ENCODE results near the gene BCDIN3D.
"Not testable (repeated sequence)": the region's sequence is repeated elsewhere in the genome, so short reads cannot be mapped to it uniquely, and the experiment has no call there.

Gene BCDIN3D, protein sequence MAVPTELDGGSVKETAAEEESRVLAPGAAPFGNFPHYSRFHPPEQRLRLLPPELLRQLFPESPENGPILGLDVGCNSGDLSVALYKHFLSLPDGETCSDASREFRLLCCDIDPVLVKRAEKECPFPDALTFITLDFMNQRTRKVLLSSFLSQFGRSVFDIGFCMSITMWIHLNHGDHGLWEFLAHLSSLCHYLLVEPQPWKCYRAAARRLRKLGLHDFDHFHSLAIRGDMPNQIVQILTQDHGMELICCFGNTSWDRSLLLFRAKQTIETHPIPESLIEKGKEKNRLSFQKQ

DNA sequence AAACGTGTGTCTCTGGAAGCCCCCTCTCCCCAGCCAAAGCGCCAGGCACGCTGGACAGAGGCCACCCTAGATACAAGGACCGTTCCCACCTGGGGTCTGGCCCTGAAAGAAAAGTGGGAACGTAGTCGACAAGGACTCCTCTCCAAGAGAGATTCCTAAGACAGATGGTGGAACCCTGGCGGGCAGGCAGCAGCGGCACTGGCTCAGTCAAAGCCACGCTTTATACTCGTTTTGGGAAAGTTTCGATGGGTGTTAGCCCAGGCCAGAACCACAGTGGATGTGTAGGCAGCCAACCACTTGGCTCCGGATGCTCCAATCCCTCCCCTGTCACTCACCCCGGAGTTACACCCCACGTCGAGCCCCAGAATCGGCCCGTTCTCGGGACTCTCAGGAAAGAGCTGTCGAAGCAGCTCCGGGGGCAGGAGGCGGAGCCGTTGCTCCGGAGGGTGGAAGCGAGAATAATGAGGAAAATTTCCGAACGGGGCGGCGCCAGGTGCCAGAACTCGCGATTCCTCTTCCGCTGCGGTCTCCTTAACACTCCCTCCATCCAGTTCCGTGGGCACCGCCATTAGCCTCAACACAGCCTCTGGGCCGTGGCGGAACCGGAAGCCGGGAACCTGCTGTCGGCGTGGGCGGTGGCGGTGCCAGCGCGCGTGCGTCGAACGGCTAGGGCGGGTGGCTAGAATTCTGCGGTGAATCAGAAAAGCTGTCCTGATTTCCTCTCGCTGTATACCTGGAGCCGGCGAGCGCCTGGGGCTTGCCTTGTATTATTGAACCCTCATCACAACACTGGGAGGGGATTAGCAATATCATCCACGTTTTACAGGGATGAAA lies at the start of gene BCDIN3D:
Gene BCDIN3D, minus strand, starts transcription at position 588 of the 834 bp plus-strand sequence. Its CDS starts 19 bp downstream, at position 569.
- peak; percentile 95 for DNase-seq

DNA sequence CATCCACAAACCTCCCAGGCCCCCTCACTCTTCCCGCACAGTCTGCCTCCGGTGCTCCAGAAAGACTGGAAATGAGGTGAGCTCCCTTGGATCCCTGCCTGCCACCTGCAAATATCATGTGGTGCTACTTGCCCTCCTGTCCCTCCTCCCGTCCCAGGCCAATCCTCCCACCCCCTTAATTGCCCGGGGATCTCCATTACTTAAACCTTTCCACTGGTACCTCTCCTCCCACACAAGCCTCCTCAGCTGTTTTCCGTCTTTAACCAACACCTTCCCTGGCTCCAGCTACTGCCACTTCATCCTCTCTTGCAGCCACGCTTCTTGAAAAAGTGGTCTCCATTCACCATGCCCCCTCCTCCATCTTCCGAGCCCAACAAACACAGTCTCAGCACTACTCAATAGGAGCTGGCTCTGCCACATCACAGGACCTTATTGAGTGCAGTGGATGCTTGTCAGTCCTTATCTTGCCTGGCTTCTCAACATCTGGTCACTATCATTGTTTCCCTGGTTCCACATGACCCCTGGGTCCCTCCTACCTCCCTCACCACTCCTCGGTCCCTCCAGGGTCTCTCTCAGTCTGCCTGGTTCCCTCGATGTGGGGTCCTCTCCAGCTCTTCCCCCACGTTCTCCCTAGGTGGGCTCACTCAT lies 49.3 kb upstream of the BCDIN3D start:
- no peak for DNase-seq

DNA sequence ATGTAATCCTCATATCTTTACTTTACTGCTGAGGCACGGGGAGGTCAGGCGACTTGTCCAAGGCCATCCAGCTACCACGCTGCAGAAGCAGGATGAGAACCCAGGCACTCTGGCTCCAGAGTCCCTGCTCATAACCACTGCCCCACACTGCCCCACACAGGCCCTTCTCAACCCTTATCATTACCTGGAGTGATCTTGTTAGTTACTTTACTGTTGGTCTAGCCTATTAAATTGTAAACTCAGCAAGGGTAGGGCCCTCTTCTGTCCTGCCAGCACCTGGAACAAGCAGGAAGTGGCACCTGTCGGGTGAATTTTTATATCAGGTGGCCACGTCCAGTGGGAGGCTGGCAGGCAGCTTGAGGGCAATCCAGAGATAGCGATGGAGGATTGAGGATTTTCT lies 48.6 kb upstream of the BCDIN3D start:
- no peak for DNase-seq

DNA sequence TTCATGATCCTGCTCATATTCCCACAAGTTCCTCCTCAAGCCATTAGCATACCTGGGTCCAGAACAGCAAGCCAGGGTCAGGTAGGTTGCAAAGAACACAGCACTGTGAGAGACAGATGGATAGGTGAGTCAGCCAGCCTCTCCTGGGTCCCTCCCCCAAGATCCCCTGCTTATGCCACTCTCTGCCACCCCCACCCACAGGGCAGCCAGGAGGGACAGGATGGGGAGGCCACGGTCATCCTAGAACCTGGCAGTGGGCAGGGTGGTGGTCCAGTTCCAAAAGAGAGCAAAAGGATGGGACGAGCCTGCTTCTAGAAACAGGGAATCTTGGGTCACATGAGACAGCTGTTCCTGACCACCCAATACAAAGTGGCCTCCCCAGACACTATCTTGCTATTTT lies 48.1 kb upstream of the BCDIN3D start:
- DNase-seq = no peak

DNA sequence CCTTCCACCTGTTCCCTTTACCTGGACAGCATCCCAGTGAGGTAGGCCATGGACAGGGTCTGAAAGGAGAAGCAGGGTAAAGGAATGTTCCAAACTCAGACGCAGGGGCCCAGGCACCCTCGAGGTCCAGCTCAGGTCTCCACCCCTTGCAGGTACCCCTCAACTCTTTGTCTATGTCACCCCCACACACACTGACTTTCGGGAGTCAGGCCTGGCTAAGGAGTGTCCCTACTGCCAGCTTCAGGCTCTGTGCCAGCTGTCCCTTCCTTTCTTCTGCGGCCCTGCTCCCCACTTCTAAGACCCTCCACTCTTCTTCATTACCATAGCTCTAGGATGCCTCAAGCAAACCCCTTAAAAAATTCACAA lies 47.2 kb upstream of the BCDIN3D start:
- DNase-seq = no peak

DNA sequence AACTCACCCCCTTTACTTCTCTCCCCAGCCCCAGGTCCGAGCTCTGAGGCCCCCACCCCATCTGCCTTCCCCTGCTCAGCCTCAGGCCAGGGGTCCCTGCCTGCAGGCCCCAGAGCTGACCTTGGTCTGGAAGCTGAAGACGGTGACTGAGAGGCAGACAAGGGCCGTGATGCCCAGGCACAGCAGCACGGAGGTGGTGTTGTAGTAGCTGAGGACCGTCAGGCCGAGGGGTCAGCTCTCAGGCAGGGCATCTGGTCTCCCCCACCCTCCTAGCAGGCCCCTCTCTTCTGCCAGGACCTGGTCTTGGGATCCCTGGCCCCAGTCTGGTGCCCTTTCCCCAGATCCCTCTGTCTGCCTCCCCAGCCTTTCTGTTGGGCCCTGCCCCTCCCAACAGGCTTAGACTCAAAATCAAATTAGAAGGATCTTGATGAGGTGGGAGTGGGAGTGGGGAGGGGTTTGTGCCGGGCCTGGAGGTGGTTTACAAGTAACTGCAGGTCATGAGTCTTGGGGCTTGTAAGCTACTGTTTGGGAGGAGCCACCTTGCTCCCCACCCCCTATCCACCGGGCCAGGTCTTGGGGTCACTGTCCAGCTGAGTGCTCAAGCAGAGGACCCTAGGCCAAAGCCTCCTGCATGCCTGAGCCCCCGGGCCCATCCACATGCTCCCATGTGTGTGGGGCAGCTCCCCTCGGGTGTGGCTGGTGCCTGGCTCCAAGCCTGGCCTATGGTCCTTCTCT lies 46.6 kb upstream of the BCDIN3D start:
- no peak for DNase-seq

DNA sequence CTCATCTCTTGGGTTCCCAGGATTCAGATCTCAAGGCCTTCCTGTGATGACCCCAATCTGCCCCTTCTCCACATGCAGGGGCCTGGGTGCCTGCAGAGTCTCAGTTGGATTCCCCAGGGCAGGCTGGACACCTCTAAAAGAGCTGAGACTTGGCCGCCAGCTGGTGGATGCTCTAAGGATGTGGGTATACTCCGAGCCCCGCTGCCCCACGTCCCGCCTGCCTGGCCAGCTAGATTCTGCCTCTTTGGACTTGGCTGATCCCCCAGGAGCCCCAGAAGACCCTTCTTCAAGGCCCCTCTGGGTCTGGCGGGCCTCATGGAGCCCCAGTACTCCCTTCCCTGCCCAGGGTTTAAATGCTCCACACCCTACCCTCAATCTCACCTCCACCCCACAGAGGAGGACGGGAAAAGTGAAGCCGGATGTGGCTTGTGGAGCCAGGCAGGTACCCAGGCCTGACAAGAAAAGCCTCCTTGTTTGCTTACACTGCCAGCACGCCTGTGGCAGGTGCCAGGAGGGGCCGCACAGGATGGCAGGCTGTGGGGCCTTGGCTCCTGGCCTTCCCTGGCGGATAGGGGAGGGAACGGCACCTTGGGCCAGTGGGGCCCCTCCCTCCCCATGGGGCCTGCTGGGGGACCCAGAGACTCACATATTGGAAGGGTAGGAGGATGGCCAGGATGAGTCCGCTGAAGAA lies 45.7 kb upstream of the BCDIN3D start:
- no peak for DNase-seq

DNA sequence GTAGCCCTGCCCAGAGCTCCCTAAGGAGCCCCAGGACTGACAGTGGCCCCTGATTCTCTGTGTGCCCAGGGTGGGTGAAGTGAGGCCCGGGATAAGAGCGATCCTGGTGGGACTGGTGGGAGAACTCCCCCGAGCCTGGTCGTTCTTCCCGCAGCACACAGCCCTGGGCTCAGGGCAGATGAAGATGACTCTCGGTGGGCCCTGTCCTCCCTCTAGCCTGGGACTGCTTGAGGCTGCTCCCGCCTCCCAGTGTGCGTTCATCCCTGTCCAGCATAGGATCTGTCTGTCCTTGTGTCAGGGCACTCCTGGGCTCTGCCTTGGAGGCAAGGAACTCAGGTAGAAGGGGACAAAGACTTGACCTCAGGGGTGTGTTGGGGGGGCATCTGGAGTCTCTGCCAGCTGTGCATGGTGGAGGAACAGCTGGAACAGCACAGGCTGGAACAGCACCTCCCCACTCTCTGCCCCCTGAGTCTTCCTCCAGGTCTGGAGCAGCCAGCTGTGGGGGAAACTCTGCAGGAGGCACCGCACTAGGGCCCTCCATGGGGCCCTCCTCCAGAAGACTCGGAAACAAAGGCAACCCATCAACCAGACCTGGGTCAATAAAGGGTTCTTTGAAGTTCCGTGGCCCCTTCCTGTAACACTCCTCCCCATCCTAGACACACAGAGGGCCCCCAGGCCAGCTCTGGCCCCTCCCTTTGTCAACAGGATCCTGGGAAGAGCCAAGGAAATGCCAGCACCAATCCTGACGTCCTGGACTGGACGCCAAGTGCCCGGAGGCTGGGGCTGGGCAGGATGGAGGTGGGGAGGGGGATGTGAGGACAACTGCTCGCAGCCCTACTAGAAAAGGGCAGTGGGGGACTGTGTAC lies 44.9 kb upstream of the BCDIN3D start:
- DNase-seq = no peak

DNA sequence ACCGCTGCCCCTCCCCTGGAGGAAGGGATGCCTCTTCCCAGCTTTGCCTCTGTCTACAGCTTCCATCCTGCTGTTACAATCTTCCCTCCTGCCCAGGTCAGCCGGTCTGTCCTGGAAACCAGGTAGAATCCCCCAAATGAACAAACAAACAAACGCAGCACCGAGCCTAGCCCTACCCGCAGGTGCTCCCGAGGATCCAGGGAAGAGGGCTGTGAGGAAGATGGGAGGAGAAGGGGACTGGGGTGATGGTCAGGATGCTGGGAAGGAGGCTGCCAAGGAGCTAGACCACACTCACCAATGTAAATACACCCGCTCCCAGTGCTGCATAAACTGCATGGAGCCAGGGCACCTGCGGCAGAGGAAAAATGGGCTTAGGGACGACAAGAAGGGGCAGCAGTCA lies 44.2 kb upstream of the BCDIN3D start:
- no peak for DNase-seq

DNA sequence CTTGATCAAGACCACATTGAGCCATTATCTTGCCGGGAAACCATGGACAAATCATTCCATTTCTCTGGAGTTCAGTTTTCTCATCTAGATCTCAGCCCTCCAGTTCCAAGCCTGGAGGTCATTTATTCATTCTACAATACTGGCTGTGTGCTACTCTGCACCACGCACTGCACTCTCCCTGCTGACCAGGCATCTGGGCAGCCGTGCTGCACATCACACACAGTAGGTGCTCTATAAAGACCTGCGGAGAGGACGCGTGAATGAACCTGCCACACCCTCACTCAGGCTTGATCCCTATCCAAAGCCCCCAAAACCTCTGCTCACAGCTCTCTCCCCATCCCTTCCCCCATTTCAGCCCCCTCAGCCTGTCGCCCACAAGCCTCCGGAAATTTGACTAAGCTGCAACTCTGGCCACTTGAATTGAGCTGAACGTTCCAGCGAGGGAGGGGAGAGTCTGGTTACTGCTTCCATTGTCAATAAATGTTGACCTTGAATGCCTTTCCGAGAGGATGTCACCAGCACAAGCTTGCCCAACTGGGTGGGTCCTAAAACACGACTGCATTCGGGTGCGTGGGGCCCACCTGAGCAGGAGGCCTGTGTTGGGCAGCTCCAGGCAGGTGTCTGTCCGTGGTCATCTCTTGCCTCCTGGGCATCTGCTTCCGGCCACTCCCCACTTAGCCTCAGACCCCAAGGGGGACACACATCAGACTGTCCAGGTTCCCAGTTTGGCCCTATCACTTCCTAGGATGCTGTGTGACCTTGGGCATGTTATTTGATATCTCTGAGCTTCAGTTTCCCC lies 43.0 kb upstream of the BCDIN3D start:
- no peak for DNase-seq

DNA sequence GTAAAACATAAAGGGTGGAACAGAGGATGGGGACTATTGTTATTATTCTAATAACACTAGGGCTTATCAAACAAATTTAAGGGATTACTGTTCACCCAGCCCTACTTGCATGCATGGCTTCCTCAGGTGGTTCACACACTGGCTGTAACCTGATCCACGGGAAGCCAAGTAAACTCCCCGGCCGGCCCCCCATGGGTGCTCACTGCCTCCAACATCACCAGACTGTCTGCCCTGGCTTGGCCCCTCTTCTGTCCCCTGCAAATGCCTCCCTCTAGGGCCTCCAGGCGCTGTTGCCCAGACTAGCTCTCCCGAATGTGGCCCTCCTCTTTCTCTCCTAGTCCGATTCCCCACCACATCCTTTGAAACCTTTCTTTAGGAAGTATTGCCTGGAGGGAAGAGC lies 42.2 kb upstream of the BCDIN3D start:
- DNase-seq = no peak

DNA sequence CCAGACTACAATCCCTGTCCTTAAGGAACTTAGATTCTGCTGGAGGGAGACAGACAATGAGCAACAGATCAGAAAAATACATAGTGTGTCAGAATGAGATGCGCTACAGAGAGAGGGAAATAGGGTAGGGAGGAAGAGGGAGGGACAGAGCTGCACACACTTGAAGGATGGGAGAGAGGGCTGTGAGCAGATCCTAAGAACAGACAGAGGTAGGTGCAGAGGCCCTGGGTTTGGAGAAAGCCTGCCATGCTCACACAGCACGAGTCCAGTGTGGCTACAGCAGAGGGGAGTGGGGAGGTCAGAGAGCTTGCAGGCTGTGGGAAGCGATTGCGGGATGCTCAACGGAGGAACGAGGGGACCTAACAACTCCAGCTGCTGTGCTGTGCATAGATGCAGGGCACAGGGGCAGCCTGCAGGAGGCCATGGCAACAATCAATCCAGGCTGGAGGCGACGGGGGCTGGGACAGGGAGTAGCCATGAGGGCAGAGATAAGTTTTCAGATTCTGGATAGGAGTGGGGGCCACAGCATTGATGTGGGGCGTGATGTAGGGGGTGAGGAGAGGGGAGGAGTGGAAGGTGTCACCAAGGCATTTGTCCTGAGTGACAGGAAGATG lies 40.1 kb upstream of the BCDIN3D start:
- DNase-seq = no peak

DNA sequence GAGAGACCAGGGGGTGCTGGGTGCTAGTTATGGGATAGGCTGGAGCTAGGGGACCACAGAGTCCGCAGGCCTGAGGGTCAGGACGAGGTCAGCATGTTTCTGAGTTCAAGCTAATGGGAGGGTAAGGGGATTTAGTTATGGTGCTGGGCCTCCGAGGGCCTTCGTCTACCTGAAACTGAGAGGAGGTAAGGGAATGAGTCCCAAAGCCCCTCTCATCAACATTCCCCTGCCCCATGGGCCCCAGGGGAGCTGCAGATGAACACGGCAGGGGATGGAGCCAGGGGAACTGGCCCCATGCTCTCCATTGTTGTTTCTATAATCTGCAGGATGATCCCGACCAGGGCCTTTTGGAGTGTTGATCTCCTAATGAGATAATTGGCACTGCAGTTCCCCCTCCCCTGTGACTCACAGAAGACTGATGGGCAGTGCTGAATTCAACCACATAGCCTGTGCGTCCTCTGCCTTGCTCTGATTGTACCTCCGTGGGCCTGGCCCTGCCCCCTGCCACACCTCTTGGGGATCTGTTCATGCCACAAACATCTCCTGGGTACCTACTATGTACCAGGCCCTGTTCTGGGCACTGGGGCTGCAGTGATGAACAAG lies 39.4 kb upstream of the BCDIN3D start:
- no peak for DNase-seq

DNA sequence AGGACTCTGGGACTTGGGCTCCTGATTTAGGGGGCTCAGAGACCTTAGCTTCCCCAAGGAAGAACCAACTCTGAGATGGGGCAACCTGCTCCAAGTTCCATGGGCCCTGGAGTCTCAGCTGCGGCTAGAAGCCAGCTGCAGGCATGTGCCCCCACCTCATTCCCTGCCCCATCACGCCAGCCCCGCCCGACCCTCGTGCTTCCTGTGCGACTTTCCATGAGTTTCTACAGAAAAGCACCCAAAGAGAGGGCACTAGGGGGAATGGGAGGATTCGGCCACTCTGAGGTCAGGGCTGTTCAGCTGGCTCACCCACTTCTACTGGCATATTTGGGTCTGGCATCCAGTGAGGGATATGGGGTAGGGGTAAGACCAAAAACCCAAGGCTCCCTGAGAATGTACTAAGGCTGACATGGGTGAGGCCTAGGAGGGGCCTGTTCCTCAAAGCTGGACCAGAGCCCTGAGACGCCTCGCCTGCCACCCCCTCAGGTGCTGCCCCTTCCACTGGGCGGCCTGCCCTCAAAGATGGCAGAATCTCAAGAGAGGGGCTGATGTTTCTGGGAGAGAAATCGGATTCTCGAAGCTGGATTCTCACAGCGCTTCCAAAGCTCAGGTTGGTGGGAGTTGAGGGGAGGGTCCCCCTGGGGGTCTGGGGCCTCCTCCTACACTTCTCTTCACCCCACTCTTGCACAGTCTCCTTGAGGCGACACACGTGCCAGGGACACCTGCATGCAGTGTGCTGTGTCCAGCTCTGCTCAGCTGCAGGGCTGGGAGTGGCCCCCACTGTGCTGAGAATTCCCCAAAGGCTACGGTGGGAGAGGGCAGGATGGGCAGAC lies 38.7 kb upstream of the BCDIN3D start:
- no peak for DNase-seq

DNA sequence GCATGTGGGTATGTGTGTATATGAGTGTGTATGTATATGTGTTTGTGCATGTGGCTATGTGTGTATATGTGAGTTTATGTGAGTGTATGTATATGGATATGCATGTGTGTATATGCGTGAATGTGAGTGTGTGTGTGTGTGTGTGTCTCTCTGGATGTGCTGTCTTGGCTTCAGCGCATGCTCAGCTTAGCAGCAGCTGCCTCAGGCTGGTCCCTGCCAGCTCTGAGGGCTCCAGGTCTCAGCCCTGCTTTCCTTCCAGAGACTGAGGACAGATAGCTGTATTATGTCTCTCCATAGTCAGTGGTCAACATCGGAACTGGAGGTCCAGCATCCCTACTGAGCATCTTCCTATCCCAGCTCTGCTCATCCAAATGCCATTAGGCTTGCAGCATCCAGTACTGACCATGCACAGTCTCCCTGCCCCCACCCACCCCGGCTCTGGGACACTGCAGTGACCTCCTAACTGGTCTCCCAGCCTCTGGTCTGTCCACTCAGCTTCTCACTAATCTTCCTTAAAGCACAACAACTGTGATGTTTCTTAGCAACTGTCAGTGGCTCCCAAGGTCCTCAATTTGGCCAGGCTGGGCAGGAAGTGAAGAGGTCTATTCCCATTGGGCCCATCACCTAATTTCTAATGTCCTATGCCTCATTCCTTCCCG lies 38.0 kb upstream of the BCDIN3D start:
- no peak for DNase-seq

DNA sequence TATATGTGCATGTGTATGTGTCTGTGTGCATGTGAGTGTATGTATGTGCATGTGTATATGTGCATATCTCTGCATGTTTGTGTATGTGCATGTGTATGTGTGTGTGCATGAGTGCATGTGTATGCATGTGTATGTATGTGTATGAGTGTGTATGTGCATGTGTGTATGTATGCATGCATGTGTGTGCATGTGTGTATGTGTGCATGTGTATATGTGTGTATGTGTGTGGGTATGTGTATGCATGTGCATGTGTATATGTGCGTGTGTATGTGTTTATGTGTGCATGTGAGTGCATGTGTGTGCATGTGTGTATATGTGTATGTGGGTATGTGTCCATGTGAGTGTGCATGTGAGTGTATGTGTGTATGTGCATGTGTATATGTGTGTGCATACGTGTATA lies 36.2 kb upstream of the BCDIN3D start:
- DNase-seq = not testable (repeated sequence)

DNA sequence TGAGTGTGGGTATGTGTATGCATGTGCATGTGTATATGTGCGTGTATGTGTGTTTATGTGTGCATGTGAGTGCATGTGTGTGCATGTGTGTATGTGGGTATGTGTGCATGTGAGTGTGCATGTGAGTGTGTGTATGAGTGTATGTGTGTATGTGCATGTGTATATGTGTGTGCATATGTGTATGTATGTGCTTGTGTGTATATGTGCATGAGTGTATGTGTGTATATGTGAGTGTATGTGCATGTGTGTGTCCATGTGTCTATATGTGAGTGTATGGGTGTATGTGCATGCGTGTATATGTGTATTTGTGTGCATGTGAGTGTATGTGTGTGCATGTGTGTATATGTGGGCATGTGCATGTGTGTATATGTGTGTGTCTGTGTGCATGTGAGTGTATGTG lies 35.1 kb upstream of the BCDIN3D start:
- no peak for DNase-seq

DNA sequence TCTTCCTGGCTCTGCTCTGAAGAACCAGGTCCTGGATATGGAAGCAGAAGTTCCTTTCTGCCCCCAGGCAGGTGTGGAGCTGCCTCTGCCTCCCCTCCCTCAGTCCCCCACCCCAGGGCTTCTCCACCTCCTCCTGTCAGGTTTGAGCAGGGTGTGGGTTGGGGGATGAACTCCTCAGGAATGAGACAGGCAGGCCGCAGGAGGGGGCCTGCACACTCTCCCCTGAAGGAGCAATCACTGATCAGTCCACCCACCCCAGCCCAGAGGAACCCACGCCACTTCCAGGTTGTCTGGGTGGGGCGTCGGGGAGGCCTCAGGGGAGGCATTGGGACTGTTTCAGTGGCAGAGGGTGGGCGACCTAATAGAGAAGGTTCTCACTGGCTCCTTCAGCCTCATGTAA lies 34.2 kb upstream of the BCDIN3D start:
- no peak for DNase-seq
